Measurements from ENCODE around the gene GRAP. TPM values are rescaled to one million over a fixed set of nuclear protein-coding genes. Genes with fewer than 3 reads are reported as not detected.

GRAP gene
- total RNA-seq, 1 donor from 2014 or later = 2.2 TPM

- intact Hi-C loops (cut with micrococcal nuclease) = no loop called here
- ATAC-seq (no peak), DNase-seq (no peak)
Observed at GRCh38 chr17:18974407-18975149, 72.2 kb downstream of the GRAP start.

- ATAC-seq (no peak), DNase-seq (no peak)
- intact Hi-C loops (cut with micrococcal nuclease) = no loop called here
Observed at GRCh38 chr17:18971801-18972200, 75.0 kb downstream of the GRAP start.

Other genes with a start within 250 kb of the GRAP start
- gene PRPSAP2, start 188.8 kb downstream of the GRAP start, total RNA-seq = 20.2 TPM
- gene SLC5A10, start 94.8 kb downstream of the GRAP start, total RNA-seq = not detected
- 2.3 TPM for gene FAM83G, start 42.2 kb downstream of the GRAP start, total RNA-seq
- gene GRAPL, start 80.6 kb upstream of the GRAP start, total RNA-seq = 1.0 TPM
- gene EPN2, start 190.4 kb upstream of the GRAP start, total RNA-seq = 94.5 TPM

Measured in left ventricle myocardium superior (tissue), 1 donor.